ENCODE results near the gene CBFA2T3. TPM values are rescaled to one million over a fixed set of nuclear protein-coding genes. Genes with fewer than 3 reads are reported as not detected.

The CBFA2T3 gene
- total RNA-seq, 4 donors from 2014 or later, result 1.4 to 5.8 (median 1.5) TPM

GRCh38 chr16:88938777-88939244 lies 38.2 kb downstream of the CBFA2T3 start:
- H3K4me3 ChIP-seq, result peak overlapping the region in 1 of 2 donors; percentile 62
- ATAC-seq, result no peak
- H3K9me3 ChIP-seq, result no peaks in the 10 kb centered on the region
- H3K36me3 ChIP-seq, result no peaks in the 10 kb centered on the region
- TF ChIP-seq EP300 (IDR thresholded peaks at IDR 0.05) (no peak), CTCF (IDR thresholded peaks at IDR 0.05) (no peak), POLR2A (IDR thresholded peaks at IDR 0.05) (no peak), POLR2AphosphoS5 (IDR thresholded peaks at IDR 0.05) (no peak)
- H3K4me1 ChIP-seq, result peaks cover 0 to 69% (median 25%) of the 10 kb centered on the region in 3 donors
- H3K27me3 ChIP-seq, result peaks cover 94% of the 10 kb centered on the region
- 51 to 59% methylated on average over 5 to 7 of the region's 15 CpGs for WGBS, 2 donors (ENCODE audit: low coverage in 1 of 2)
- peak overlapping the region in 3 of 4 donors; percentile 64 to 79 (median 69) for H3K27ac ChIP-seq

GRCh38 chr16:88938119-88938776 lies 38.8 kb downstream of the CBFA2T3 start:
- H3K27ac ChIP-seq, result peak overlapping the region in 2 of 4 donors; percentile 64 to 79
- no peak for ATAC-seq
- no peaks in the 10 kb centered on the region for H3K9me3 ChIP-seq
- 77% methylated on average over 6 of the region's 32 CpGs; no CpG with 5 or more reads in 1 of the 2 donors for WGBS, 2 donors (ENCODE audit: low coverage in 1 of 2)
- H3K4me3 ChIP-seq, result no peak overlapping the region
- H3K36me3 ChIP-seq, result no peaks in the 10 kb centered on the region
- peaks cover 89% of the 10 kb centered on the region for H3K27me3 ChIP-seq
- TF ChIP-seq POLR2AphosphoS5 (IDR thresholded peaks at IDR 0.05) (no peak), CTCF (IDR thresholded peaks at IDR 0.05) (no peak)
- peaks cover 0 to 69% (median 25%) of the 10 kb centered on the region in 3 donors for H3K4me1 ChIP-seq

GRCh38 chr16:88937206-88937621 lies 39.8 kb downstream of the CBFA2T3 start:
- peak overlapping the region in 3 of 4 donors; percentile 41 to 66 (median 57) for H3K27ac ChIP-seq
- H3K27me3 ChIP-seq, result peaks cover 82% of the 10 kb centered on the region
- no peak for TF ChIP-seq POLR2A (IDR thresholded peaks at IDR 0.05)
- TF ChIP-seq CTCF (IDR thresholded peaks at IDR 0.05), result no peak
- TF ChIP-seq EP300 (IDR thresholded peaks at IDR 0.05), result no peak
- no peak for TF ChIP-seq POLR2AphosphoS5 (IDR thresholded peaks at IDR 0.05)

GRCh38 chr16:88936556-88937205 lies 40.3 kb downstream of the CBFA2T3 start:
- H3K27me3 ChIP-seq, result peaks cover 78% of the 10 kb centered on the region
- peak overlapping the region in 3 of 4 donors; percentile 41 to 66 (median 57) for H3K27ac ChIP-seq
- no peak overlapping the region for H3K4me3 ChIP-seq
- H3K4me1 ChIP-seq, result peaks cover 0 to 62% (median 25%) of the 10 kb centered on the region in 3 donors
- peak; percentile 14 for ATAC-seq
- 10 to 16% methylated on average over 6 to 15 of the region's 31 CpGs for WGBS, 2 donors (ENCODE audit: low coverage in 1 of 2)
- no peaks in the 10 kb centered on the region for H3K9me3 ChIP-seq
- TF ChIP-seq POLR2AphosphoS5 (IDR thresholded peaks at IDR 0.05), result no peak
- no peak for TF ChIP-seq EP300 (IDR thresholded peaks at IDR 0.05)
- no peak for TF ChIP-seq POLR2A (IDR thresholded peaks at IDR 0.05)
- no peak for TF ChIP-seq CTCF (IDR thresholded peaks at IDR 0.05)
- no peaks in the 10 kb centered on the region for H3K36me3 ChIP-seq

More at GRCh38 chr16:88937206-88937621, 39.8 kb downstream of the CBFA2T3 start:
- H3K4me1 ChIP-seq, result peaks cover 0 to 67% (median 25%) of the 10 kb centered on the region in 3 donors
- WGBS, 2 donors (ENCODE audit: low coverage in 1 of 2), result 40 to 81% methylated on average over 2 to 3 of the region's 19 CpGs
- no peak for ATAC-seq
- no peaks in the 10 kb centered on the region for H3K9me3 ChIP-seq
- H3K4me3 ChIP-seq, result no peak overlapping the region
- no peaks in the 10 kb centered on the region for H3K36me3 ChIP-seq

All from gastroesophageal sphincter (tissue), 4 donors.